Endothelial cell of umbilical vein (primary cell): Measurements from ENCODE around the gene OSBPL9. TPM values are rescaled to one million over a fixed set of nuclear protein-coding genes. Genes with fewer than 3 reads are reported as not detected.

ENCODE experiments used
- BruUV-seq: library from RNA; stranded (reverse); fragments of 400-500 nt; replicated peaks from 2 replicates; lab custom pipeline; 2021; lab: Mats Ljungman, UMichigan
- CTCF ChIA-PET: fragments of 300-600, 350-600 bp; sonication (Branson Sonifier 250); formaldehyde crosslinking; loops from one replicate; lab custom pipeline; 2021; ENCODE audit warnings: antibody characterized with exemption, inconsistent platforms; lab: Charles Lee
- POLR2A ChIA-PET: fragments of 300-600, 350-600 bp; sonication (Branson Sonifier 250); formaldehyde crosslinking; loops from one replicate; lab custom pipeline; 2021; ENCODE audit warnings: antibody characterized with exemption, inconsistent platforms; lab: Charles Lee
- DNase-seq: peaks from one replicate; pipeline ENCODE4 v3.0.0-alpha.2; 2011; ENCODE audit warnings: low read depth, low spot score
- FAIRE-seq: peaks from 2 replicates; lab custom pipeline; 2011; peaks lifted over from hg19 to GRCh38; lab: Jason Lieb, UNC
- H2AFZ ChIP-seq: 2 replicates; pipeline ENCODE4 v1.6.0; 2012; ENCODE audit warnings: low read depth, low read length, control low read depth, inconsistent platforms
- H3K27ac ChIP-seq: 2 replicates; pipeline ENCODE4 v1.5.1; 2011; ENCODE audit warnings: low read depth, mild to moderate bottlenecking, control low read depth, low read length, moderate library complexity; ENCODE audit not compliant: insufficient read depth
- H3K27me3 ChIP-seq, 2 experiments: 2 replicates each; pipeline versions ENCODE4 v1.6.0 to v1.6.1; 2011; ENCODE audit warnings: low read length in 2 of 2, mixed read lengths in 1 of 2; ENCODE audit not compliant: control insufficient read depth in 2 of 2, insufficient read depth in 2 of 2
- H3K36me3 ChIP-seq, 2 experiments: 2 replicates in 1 of 2; 3 replicates in 1 of 2; pipeline ENCODE4 v1.5.1; 2011; ENCODE audit warnings: low read length in 2 of 2, mild to moderate bottlenecking in 1 of 2, moderate library complexity in 1 of 2; ENCODE audit not compliant: control insufficient read depth in 2 of 2, insufficient read depth in 2 of 2; ENCODE audit errors: extremely low read depth in 1 of 2
- H3K4me1 ChIP-seq: 3 replicates; pipeline ENCODE4 v1.5.1; 2011; ENCODE audit warnings: mild to moderate bottlenecking, low read length; ENCODE audit not compliant: control insufficient read depth, insufficient read depth; ENCODE audit errors: extremely low read depth
- H3K4me2 ChIP-seq: 2 replicates; pipeline ENCODE4 v1.6.1; 2011; ENCODE audit warnings: low read length, control low read depth, mixed read lengths; ENCODE audit not compliant: insufficient read depth
- H3K4me3 ChIP-seq, 3 experiments: fragments of 200-600 bp in 1 of 3; sonication (generic), shearing (Covaris generic) in 1 of 3; replicated peaks in 1 of 3; 2 replicates each; pipeline ENCODE4 v1.5.1; 2011 to 2016; ENCODE audit warnings: control low read depth in 3 of 3, low read length in 3 of 3, mild to moderate bottlenecking in 2 of 3, inconsistent platforms in 1 of 3, low read depth in 1 of 3, moderate library complexity in 1 of 3; ENCODE audit not compliant: insufficient read depth in 1 of 3
- H3K79me2 ChIP-seq: 2 replicates; pipeline ENCODE4 v1.6.0; 2012; ENCODE audit warnings: low read length, inconsistent platforms; ENCODE audit not compliant: control insufficient read depth, insufficient read depth
- H3K9ac ChIP-seq: replicated peaks from 2 replicates; pipeline ENCODE3; 2011; ENCODE audit warnings: low read length, control low read depth; ENCODE audit not compliant: insufficient read depth; ENCODE audit errors: extremely low read depth
- H3K9me1 ChIP-seq: replicated peaks from 3 replicates; pipeline ENCODE4 v1.6.0; 2011; ENCODE audit warnings: mild to moderate bottlenecking, low read length; ENCODE audit not compliant: control insufficient read depth, insufficient read depth; ENCODE audit errors: extremely low read depth
- H3K9me3 ChIP-seq: replicated peaks from 2 replicates; pipeline ENCODE4 v1.5.1; 2012; ENCODE audit warnings: low read length, inconsistent platforms; ENCODE audit not compliant: control insufficient read depth, insufficient read depth
- H4K20me1 ChIP-seq: replicated peaks from 2 replicates; pipeline ENCODE3; 2011; ENCODE audit warnings: mild to moderate bottlenecking, low read length; ENCODE audit not compliant: control insufficient read depth, insufficient read depth; ENCODE audit errors: extremely low read depth
- CTCF ChIP-seq, 2 donors: IDR thresholded peaks; 1 replicate in 1 of 2; 2 replicates in 1 of 2; pipeline ENCODE4 v1.5.1; 2011; ENCODE audit warnings: low read length in 2 of 2, mild to moderate bottlenecking in 2 of 2, moderate library complexity in 2 of 2, control low read depth in 1 of 2, inconsistent platforms in 1 of 2, low read depth in 1 of 2; ENCODE audit not compliant: insufficient read depth in 1 of 2; ENCODE audit errors: extremely low read depth in 1 of 2
- EZH2 ChIP-seq: IDR thresholded peaks from 2 replicates; pipeline ENCODE4 v1.6.1; 2012; ENCODE audit warnings: borderline replicate concordance, low read depth, mild to moderate bottlenecking, moderate library complexity, low read length, inconsistent platforms; ENCODE audit not compliant: severe bottlenecking
- FOS ChIP-seq: IDR thresholded peaks from 2 replicates; pipeline ENCODE4 v1.6.1; 2011; ENCODE audit warnings: mild to moderate bottlenecking, low read length, moderate library complexity, borderline replicate concordance; ENCODE audit not compliant: insufficient read depth
- GATA2 ChIP-seq: IDR thresholded peaks from 2 replicates; pipeline ENCODE4 v1.7.0; 2011; ENCODE audit warnings: low read depth, mild to moderate bottlenecking, moderate library complexity, mixed read lengths, low read length; ENCODE audit not compliant: insufficient read length, insufficient read depth
- JUN ChIP-seq: IDR thresholded peaks from 2 replicates; pipeline ENCODE4 v1.6.1; 2011; ENCODE audit warnings: borderline replicate concordance, low read depth; ENCODE audit not compliant: insufficient read length, insufficient read depth
- MAX ChIP-seq: IDR thresholded peaks from 2 replicates; pipeline ENCODE4 v1.6.1; 2011; ENCODE audit not compliant: insufficient read depth, insufficient read length
- MYC ChIP-seq: IDR thresholded peaks from one replicate; pipeline ENCODE4 v1.6.1; 2011; ENCODE audit warnings: mild to moderate bottlenecking, low read depth, low read length
- POLR2A ChIP-seq: IDR thresholded peaks from 2 replicates; pipeline ENCODE4 v1.6.1; 2012; ENCODE audit warnings: low read depth, mild to moderate bottlenecking, control low read depth, low read length
- POLR2AphosphoS5 ChIP-seq: IDR thresholded peaks from 2 replicates; pipeline ENCODE4 v1.6.1; 2012; ENCODE audit warnings: low read depth, mild to moderate bottlenecking, control low read depth, low read length, moderate library complexity; ENCODE audit not compliant: insufficient read depth
- dilution Hi-C: fragments of 300-500 bp; cut with MboI; formaldehyde crosslinking; loops from one replicate; pipeline ENCODE4 v1.15.0; 2019; ENCODE audit warnings: low sequenced_read_pairs; ENCODE audit not compliant: extremely low pct_ligation_motif_present
- intact Hi-C: fragments of 100-400 bp; cut with micrococcal nuclease; formaldehyde crosslinking; loops from one replicate; pipeline ENCODE4 v1.10.0; 2022
- polyA plus RNA-seq, 4 experiments: library from polyadenylated mRNA; depleted of rRNA in 3 of 4; stranded (reverse) in 3 of 4; unstranded in 1 of 4; fragments of >200 nt; gene quantifications; 2 replicates each; pipeline versions ENCODE4 v1.2.1 to v1.2.3, GENCODE V29; 2011 to 2012; ENCODE audit warnings: missing spikeins in 1 of 4
- total RNA-seq: library from RNA; stranded (reverse); gene quantifications from 2 replicates; pipeline ENCODE4 v1.2.3, GENCODE V29; 2021

OSBPL9 gene
- total and polyA plus RNA-seq, 2 donors (not counting 3 experiments of a cell fraction or from before 2014, with no cell fraction given), result 46.2 to 80.3 TPM

GRCh38 chr1:51644020-51644419 is 27.1 kb downstream of the OSBPL9 start:
- Histone ChIP-seq H3K36me3 (no peaks in the 10 kb centered on the region), H3K4me1 (peaks cover 8% of the 10 kb centered on the region), H3K9me3 (no peaks in the 10 kb centered on the region), H3K27ac (no peak overlapping the region), H4K20me1 (peaks cover 2% of the 10 kb centered on the region), H3K4me2 (no peak overlapping the region), H3K9me1 (no peaks in the 10 kb centered on the region), H3K4me3 (no peak overlapping the region), H3K79me2 (peaks cover 10% of the 10 kb centered on the region), H3K27me3 (no peaks in the 10 kb centered on the region), H3K9ac (no peak overlapping the region), H2AFZ (no peak overlapping the region)
- CTCF ChIA-PET, result no interaction called here
- dilution Hi-C loops, result no loop called here
- no peak for DNase-seq
- intact Hi-C loops, result loop anchor here (2.0 kb wide), 1 partner anchor 17 kb away; no protein-coding TSS in a partner anchor
- TF ChIP-seq JUN, result no peak
- no peak for TF ChIP-seq GATA2
- no peak for TF ChIP-seq POLR2A
- no peak for TF ChIP-seq MAX
- no peak for TF ChIP-seq POLR2AphosphoS5
- no peak for TF ChIP-seq MYC
- no peak for TF ChIP-seq EZH2
- no peak for TF ChIP-seq FOS
- no peak for TF ChIP-seq CTCF (IDR thresholded peaks at IDR 0.05; ENCODE audit: extremely low read depth in 1 of 2, insufficient read depth in 1 of 2, low read depth in 1 of 2, low read length in 2 of 2)
- POLR2A ChIA-PET, result no interaction called here
- BruUV-seq, result no TSS peak
- FAIRE-seq, result no peak
